ENCODE results near the gene MCU. TPM values are rescaled to one million over a fixed set of nuclear protein-coding genes. Genes with fewer than 3 reads are reported as not detected.
A peak's percentile ranks its signal among the peaks of the same experiment; 100 is the strongest.

The MCU gene
- total RNA-seq, 4 donors from 2014 or later, result 11.4 to 33.3 (median 24.9) TPM

- Histone ChIP-seq H3K27me3 (no peaks in the 10 kb centered on the region), H3K4me1 (no peaks in the 10 kb centered on the region), H3K36me3 (no peaks in the 10 kb centered on the region), H3K9me3 (no peaks in the 10 kb centered on the region), H3K4me3 (replicated peaks in 1 of 3) (no peak overlapping the region), H3K27ac (no peak overlapping the region)
- no peak for DNase-seq
- TF ChIP-seq CTCF (IDR thresholded peaks at IDR 0.05) (peak in 3 of 6 experiments; percentile 38 to 45 (median 44)), POLR2A (IDR thresholded peaks at IDR 0.05) (no peak)
- 80 to 82% methylated on average over 3 of the region's 3 CpGs for WGBS, 2 donors
- intact Hi-C loops (cut with DNase I), result no loop called here
Measured at GRCh38 chr10:72875250-72876055, 183.5 kb downstream of the MCU start.

- Histone ChIP-seq H3K27me3 (no peaks in the 10 kb centered on the region), H3K4me3 (replicated peaks in 1 of 3) (no peak overlapping the region), H3K36me3 (no peaks in the 10 kb centered on the region), H3K4me1 (no peaks in the 10 kb centered on the region), H3K9me3 (no peaks in the 10 kb centered on the region), H3K27ac (no peak overlapping the region)
- intact Hi-C loops (cut with DNase I), result no loop called here
- no peak for DNase-seq
- TF ChIP-seq POLR2A (IDR thresholded peaks at IDR 0.05) (no peak), CTCF (IDR thresholded peaks at IDR 0.05) (no peak)
- WGBS, 2 donors, result 96 to 97% methylated on average over 2 of the region's 2 CpGs
Measured at GRCh38 chr10:72879245-72879644, 187.3 kb downstream of the MCU start.

GRCh38 chr10:72881291-72881690 lies 189.3 kb downstream of the MCU start:
- no peak for DNase-seq
- Histone ChIP-seq H3K27me3 (no peaks in the 10 kb centered on the region), H3K27ac (no peak overlapping the region), H3K4me1 (no peaks in the 10 kb centered on the region), H3K9me3 (no peaks in the 10 kb centered on the region), H3K36me3 (no peaks in the 10 kb centered on the region), H3K4me3 (replicated peaks in 1 of 3) (no peak overlapping the region)
- WGBS, 2 donors, result 97 to 99% methylated on average over 2 of the region's 2 CpGs
- intact Hi-C loops (cut with DNase I), result no loop called here
- TF ChIP-seq CTCF (IDR thresholded peaks at IDR 0.05), result no peak
- TF ChIP-seq POLR2A (IDR thresholded peaks at IDR 0.05), result no peak

- no peak overlapping the region for H3K4me3 ChIP-seq (replicated peaks in 1 of 3)
- intact Hi-C loops (cut with DNase I), result no loop called here
- 93 to 96% methylated on average over 2 of the region's 2 CpGs for WGBS, 2 donors
- no peaks in the 10 kb centered on the region for H3K36me3 ChIP-seq
- no peak overlapping the region for H3K27ac ChIP-seq
- no peak for TF ChIP-seq CTCF (IDR thresholded peaks at IDR 0.05)
- TF ChIP-seq POLR2A (IDR thresholded peaks at IDR 0.05), result no peak
- H3K4me1 ChIP-seq, result no peaks in the 10 kb centered on the region
- no peaks in the 10 kb centered on the region for H3K9me3 ChIP-seq
- DNase-seq, result no peak
- H3K27me3 ChIP-seq, result no peaks in the 10 kb centered on the region
Measured at GRCh38 chr10:72883861-72884260, 191.9 kb downstream of the MCU start.

- intact Hi-C loops (cut with DNase I), result no loop called here
- no peaks in the 10 kb centered on the region for H3K9me3 ChIP-seq
- no peaks in the 10 kb centered on the region for H3K36me3 ChIP-seq
- 93 to 95% methylated on average over 2 of the region's 2 CpGs for WGBS, 2 donors
- no peak overlapping the region for H3K27ac ChIP-seq
- no peak overlapping the region for H3K4me3 ChIP-seq (replicated peaks in 1 of 3)
- H3K4me1 ChIP-seq, result no peaks in the 10 kb centered on the region
- DNase-seq, result no peak
- TF ChIP-seq POLR2A (IDR thresholded peaks at IDR 0.05), result no peak
- no peaks in the 10 kb centered on the region for H3K27me3 ChIP-seq
Measured at GRCh38 chr10:72885953-72886352, 194.0 kb downstream of the MCU start.
